Activated T-cell treated with anti-CD3 and anti-CD28 coated beads, Interleukin-2, amount 50 U/mL, for 48 hours (primary cell): ENCODE results near the gene CST7.
A peak's percentile ranks its signal among the peaks of the same experiment; 100 is the strongest.
"Not testable (repeated sequence)": the region's sequence is repeated elsewhere in the genome, so short reads cannot be mapped to it uniquely, and the experiment has no call there.

Experiments
- DNase-seq, 2 experiments: peaks; one replicate each; pipeline ENCODE4 v3.0.0-alpha.2; 2020

Gene CST7

GRCh38 chr20:24929867-24930723, 19.0 kb upstream of the CST7 start:
- DNase-seq = peak in 1 of 2 experiments; percentile 32

DNA sequence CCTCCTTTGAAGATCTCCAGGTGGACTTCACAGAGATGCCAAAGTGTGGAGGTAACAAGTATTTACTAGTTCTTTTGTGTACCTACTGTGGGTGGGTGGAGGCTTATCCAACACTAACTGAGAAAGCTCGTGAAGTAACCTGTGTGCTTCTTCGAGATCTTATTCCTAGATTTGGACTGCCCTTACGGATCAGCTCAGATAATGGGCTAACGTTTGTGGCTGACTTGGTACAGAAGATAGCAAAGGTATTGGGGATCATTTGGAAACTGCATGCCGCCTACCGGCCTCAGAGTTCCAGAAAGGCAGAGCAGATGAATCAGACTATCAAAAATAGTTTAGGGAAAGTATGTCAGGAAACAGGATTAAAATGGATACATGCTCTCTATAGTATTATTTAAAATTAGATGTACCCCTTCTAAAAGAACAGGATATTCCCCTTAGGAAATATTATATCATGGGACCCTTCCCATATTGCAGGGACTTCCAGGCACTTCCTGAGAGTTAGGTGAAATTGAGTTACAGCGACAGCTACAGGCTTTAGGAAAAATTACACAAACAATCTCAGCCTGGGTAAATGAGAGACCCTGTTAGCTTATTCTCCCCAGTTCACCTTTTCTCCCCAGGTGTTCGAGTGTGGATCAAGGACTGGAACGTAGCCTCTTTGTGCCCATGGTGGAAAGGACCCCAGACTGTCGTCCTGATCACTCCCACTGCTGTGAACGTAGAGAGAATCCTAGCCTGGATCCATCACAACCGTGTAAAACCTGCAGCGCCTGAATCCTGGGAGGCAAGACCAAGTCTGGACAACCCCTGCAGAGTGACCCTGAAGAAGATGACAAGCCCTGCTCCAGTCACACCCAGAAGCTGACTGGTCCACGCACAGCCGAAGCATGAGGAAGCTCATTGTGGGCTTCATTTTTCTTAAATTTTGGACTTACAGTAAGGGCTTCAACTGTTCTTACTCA, 18.1 kb upstream of the CST7 start:
- not testable (repeated sequence) for DNase-seq

DNA sequence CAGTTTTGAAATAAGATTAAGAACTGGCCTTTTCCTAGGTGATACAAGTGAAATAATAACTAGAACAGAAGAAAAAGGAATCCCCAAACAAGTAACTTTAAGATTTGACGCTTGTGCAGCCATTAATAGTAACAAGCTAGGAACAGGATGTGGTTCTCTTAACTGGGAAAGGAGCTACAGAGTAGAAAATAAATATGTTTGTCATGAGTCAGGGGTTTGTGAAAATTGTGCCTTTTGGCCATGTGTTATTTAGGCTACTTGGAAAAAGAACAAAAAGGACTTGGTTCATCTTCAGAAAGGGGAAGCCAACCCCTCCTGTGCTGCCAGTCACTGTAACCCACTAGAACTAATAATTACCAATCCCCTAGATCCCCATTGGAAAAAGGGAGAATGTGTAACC, 17.2 kb upstream of the CST7 start:
- not testable (repeated sequence) for DNase-seq

DNA sequence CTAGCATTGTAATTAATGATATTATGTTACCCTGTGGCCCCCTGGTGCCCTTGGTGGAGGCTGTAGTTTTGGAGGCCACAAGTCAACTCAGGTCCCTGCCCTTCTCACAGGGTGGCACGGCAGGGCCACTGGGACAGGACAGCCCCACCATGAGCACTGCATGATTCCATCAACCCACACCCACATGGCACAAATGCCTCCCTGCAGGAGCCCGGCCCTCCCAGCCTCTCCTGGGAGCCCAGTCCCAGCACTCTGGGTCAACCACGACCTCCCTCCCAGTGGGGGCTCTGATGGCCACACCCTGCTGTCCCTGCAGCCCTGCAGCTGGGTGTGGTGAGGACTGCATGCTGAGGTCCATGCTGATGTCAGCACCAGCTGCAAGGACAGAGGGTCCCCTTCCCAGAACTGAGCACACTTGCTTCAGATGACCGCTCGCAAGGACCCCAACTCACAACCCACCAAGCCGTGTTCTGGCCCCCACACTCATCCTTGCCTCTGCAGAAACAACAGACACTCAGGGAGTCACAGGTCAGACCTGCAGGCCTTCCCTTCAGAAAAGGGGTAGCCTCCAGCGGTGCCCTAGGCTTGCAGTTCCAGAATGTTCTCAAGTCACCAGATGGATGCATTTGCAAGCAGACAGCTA, 15.7 kb upstream of the CST7 start:
- DNase-seq = peak in 1 of 2 experiments; percentile 9

DNA sequence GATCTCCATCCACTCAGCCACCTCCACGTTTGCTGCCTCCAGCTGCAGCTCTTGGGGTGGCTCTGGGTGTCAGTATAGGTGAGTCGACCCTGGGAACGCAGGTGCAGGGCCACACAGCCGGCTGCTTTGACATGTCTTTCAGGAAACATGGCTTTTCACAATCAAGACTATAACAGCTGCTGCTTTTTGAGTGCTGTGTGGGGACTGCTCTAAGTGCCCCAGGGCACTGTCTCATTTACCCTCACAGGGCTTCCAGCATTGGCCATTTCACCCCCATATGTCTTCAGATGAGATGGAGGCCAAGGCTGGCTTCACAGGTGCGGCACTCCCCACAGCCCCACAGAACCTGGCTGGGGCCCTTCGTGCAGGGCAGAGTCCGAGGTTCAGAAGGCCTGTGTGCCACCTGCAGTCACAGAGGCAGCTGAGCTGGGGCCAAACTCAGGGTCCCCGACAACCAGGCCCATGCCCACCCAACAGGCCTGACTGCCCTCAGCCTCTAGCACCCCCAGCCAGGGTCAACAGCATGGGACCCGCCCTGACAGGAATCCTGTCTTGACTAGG, 14.9 kb upstream of the CST7 start:
- DNase-seq = peak in 1 of 2 experiments; percentile 3

DNA sequence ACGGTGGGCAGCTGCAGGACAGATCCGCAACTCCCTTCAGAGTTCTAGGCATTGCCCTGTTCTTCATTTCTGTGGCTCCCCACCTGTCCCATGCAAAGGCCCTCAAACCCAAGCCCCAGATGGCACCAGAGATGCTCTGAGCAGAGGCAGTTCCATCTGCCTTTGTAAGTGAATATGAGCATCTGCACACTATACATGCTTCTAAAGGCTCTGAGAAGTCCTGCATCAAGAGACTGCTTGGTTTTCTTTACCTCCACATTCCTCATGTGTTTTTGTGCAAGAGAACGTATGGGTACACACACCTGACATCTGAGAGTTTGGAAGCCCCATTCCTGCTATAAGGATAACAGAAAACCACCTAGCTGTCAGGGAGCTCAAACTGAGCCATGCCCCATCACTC, 14.4 kb upstream of the CST7 start:
- DNase-seq = peak in 1 of 2 experiments; percentile 6

- DNase-seq = peak in 1 of 2 experiments; percentile 7
These were observed 13.9 kb upstream of the CST7 start for GRCh38 chr20:24935140-24935539.

DNA sequence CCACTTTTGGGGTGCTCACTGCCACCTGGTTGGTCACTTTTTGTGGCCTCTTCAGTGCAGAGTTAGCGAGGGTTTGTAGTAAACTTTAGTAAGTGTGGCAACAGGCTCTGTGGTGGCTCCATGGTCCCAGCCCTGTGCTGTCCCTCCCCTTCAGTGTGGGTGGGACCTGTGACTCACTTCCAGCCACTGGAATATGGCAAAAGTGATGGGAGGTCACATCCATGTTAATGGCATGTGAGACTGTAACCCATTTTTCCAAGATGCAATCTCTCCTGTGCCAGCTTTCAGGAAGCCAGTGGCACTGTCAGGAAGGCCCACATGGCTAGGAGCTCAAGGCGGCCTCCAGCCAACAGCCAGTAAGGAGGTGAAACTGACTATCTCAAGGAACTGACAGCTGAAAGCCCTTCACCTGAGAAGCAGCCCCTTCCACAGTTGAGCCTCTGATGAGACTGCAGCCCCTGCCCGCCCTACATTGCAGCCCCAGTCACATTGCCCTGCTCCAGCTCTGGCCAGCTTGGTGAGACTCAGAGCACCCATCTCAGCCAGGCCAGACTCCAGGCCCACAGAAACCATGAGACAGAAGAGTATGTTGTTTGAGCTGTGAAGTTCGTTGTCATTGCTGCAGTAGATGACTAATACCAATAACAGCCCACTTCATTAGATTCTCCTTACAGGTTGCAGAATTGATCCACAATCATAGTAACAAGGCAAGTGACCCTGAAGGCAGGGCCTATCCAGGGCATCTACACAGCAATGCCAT, 13.1 kb upstream of the CST7 start:
- DNase-seq = peak in 1 of 2 experiments; percentile 18

DNA sequence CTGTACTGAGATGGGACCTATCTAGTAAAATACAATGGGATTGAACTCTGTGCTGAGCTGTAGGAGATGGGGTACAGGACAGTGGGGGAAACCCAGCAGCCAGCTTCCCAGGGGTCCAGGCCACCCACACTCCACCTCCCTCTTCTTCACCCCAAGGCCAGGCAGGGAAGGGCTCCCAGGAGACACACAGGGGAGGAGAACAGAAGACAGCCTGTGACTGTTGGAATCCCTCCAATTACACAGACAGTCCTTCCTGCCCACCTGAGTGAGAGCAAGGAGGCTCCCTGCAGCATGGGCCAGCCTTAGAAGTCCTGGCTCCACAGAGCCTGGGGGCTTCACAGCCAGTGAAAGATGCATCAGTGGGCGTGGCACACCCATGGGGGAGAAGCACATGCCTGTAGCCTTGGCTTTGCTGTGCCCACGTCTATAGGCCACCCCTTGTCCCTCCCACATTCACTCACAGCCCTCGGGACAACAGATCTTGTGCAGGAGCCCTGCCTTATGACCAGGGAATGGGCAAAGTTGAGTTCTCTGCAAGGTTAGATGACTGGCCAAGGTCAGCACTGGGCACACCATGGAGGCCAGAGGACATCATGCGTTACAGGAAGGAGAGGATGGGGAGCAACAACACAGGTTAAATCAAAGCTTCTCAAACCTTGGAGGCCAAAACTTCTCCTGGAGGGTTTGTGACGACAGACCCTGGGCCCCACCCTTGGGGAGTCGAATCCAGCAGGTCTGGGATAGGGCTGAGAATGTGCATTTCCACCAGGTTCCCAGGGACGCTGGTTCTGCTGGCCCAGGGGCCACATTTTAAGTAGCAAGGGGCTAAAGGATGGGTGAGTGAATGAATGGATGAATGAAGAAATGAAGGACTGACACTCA, 12.3 kb upstream of the CST7 start:
- peak in 1 of 2 experiments; percentile 9 for DNase-seq

- DNase-seq = peak in 1 of 2 experiments; percentile 13
These were observed 11.5 kb upstream of the CST7 start for GRCh38 chr20:24937579-24937978.

DNA sequence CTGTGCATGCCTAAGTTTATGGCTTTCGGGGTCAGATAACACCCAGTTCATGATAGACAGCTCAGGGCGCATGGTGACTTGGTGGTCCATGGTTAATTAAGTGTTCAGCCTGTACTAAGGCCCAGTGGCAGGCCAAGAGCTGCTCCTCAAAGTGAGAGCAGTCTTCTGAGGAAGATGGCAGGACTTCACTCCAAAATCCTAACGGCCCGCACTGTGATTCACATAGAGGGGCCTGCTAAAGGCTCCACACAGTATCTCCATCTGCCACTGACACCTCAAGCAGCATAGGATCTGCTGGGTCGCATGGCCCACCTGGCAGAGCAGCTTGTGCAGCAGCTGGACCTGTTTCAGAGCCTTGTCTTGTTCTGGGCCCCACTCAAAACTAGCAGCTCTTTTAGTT, 10.6 kb upstream of the CST7 start:
- DNase-seq = no peak

GRCh38 chr20:24939036-24939435, 10.0 kb upstream of the CST7 start:
- DNase-seq = no peak

DNA sequence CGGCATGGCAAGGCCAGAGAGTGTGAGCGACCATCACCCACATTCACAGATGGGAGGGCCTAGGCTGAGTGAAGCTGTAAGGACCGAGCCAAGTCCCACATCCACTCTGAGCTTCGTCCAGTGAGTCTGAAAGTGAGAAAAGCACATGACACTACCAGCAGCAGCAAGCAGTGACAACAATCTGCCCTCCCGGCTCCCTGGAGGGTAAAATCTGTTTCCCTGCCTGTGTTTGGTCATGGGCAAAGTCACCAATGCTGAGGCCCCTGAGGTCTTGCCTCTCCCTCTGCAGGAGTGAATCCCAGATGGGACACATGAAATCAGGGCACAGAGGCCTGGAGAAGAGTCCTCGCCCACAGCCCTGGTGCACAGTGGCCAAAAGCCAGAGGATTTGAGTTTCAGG, 6.4 kb upstream of the CST7 start:
- DNase-seq = peak; percentile 9 to 10

GRCh38 chr20:24943196-24943595, 5.9 kb upstream of the CST7 start:
- peak in 1 of 2 experiments; percentile 7 for DNase-seq

GRCh38 chr20:24943731-24944130, 5.3 kb upstream of the CST7 start:
- no peak for DNase-seq

DNA sequence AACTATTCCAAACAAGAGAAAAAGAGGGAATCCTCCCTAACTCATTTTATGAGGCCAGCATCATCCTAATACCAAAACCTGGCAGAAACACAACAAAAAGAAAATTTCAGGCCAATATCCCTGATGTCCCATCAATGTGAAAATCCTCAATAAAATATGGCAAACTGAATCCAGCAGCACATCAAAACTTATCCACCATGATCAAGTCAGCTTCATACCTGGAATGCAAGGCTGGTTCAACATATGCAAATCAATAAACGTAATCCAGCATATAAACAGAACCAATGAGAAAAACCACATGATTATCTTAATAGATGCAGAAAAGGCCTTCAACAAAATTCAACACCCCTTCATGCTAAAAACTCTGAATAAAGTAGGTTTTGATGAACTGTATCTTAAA, 2.7 kb upstream of the CST7 start:
- not testable (repeated sequence) for DNase-seq

DNA sequence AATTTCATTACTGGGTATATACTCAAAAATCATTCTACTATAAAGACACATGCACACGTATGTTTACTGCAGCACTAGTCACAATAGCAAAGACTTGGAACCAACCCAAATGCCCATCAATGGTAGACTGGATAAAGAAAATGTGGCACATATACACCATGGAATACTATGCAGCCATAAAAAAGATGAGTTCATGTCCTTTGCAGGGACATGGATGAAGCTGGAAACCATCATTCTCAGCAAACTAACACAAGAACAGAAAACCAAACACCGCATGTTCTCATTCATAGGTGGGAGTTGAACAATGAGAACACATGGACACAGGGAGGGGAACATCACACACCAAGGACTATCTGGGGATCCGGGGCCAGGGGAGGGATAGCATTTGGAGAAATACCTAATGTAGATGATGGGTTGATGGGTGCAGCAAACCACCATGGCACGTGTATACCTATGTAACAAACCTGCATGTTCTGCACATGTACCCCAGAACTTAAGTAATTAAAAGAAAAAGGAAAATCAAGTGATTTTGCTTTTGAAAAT, 602 bp upstream of the CST7 start:
- peak in 1 of 2 experiments; percentile 30 for DNase-seq

- peak; percentile 47 to 55 for DNase-seq
These were observed 673 bp downstream of the CST7 start for GRCh38 chr20:24949756-24950127.

DNA sequence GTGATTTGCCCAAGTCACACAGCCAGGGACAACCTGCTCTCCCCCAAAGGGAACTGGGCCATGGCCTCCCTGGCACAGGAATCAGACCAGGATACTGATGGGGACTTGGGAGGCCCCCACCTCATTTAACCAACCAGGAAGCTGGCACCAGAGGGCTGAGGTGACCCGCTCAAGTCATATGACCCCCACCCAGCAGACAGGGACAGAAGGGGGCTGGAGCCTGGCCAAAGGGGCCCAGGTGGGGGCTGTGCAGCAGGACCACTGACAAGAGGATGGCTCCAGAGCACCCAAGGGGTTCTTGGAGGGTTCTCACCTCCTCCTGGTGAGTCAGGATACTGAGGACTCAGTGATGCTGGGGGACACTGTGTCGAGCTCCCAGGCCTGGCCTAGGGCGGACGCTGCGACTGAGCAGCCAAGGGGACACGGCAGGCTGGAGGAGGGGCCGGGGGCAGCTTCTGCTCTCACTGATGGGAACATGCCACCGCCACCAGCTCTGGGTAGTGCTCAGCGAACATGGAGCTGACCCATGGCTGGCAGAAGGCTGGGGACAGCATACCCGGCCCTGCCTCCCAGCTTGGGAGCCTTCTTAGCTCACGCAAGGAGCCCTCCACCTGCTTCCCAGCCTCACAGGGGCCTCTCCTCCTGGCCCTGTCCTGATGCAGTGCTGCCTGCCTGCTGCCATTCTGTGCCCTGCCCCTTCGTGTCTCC, 1.2 kb downstream of the CST7 start:
- DNase-seq = peak; percentile 29 to 33
